Osteocyte (in vitro differentiated cells): ENCODE measurements around the gene BAIAP2. TPM values are rescaled to one million over a fixed set of nuclear protein-coding genes. Genes with fewer than 3 reads are reported as not detected.

Experiments used
- DNase-seq: peaks from one replicate; pipeline ENCODE4 v3.0.0; 2021; ENCODE audit warnings: mixed read lengths; ENCODE audit not compliant: unreplicated experiment; ENCODE audit errors: extremely low spot score
- H3K27ac Mint-ChIP-seq: one replicate; pipeline ENCODE4 v1.8.0; 2021; ENCODE audit warnings: mild to moderate bottlenecking, mixed read lengths; ENCODE audit not compliant: unreplicated experiment
- H3K27me3 Mint-ChIP-seq: one replicate; pipeline ENCODE4 v1.8.0; 2021; ENCODE audit warnings: mixed read lengths; ENCODE audit not compliant: unreplicated experiment
- H3K36me3 Mint-ChIP-seq: one replicate; pipeline ENCODE4 v1.8.0; 2021; ENCODE audit warnings: mixed read lengths; ENCODE audit not compliant: unreplicated experiment
- H3K4me1 Mint-ChIP-seq: one replicate; pipeline ENCODE4 v1.8.0; 2021; ENCODE audit warnings: mixed read lengths; ENCODE audit not compliant: unreplicated experiment
- H3K4me3 Mint-ChIP-seq: one replicate; pipeline ENCODE4 v1.8.0; 2021; ENCODE audit warnings: mild to moderate bottlenecking, moderate library complexity, mixed read lengths; ENCODE audit not compliant: unreplicated experiment
- H3K9me3 Mint-ChIP-seq: one replicate; pipeline ENCODE4 v1.8.0; 2021; ENCODE audit warnings: mixed read lengths; ENCODE audit not compliant: unreplicated experiment
- CTCF ChIP-seq: fragments of 200-600 bp; sonication (generic); IDR thresholded peaks from 2 replicates; pipeline ENCODE4 v1.5.0; 2021; ENCODE audit warnings: antibody characterized with exemption, mild to moderate bottlenecking, moderate library complexity
- total RNA-seq: library from RNA; stranded (reverse); gene quantifications from 2 replicates; pipeline ENCODE4 v1.2.1, GENCODE V29; 2021

BAIAP2 gene
- total RNA-seq, 1 donor from 2014 or later: 29.0 TPM

- Mint-ChIP-seq H3K4me1 (no peaks in the 10 kb centered on the region), H3K9me3 (no peaks in the 10 kb centered on the region), H3K27me3 (no peaks in the 10 kb centered on the region), H3K27ac (no peak overlapping the region), H3K36me3 (no peaks in the 10 kb centered on the region), H3K4me3 (no peak overlapping the region)
- no peak for DNase-seq
- no peak for TF ChIP-seq CTCF
These were observed 87.1 kb downstream of the BAIAP2 start for GRCh38 chr17:81121841-81122733.

- Mint-ChIP-seq H3K4me1 (no peaks in the 10 kb centered on the region), H3K36me3 (no peaks in the 10 kb centered on the region), H3K4me3 (no peak overlapping the region), H3K9me3 (no peaks in the 10 kb centered on the region), H3K27ac (no peak overlapping the region), H3K27me3 (no peaks in the 10 kb centered on the region)
- no peak for TF ChIP-seq CTCF
- no peak for DNase-seq
These were observed 88.4 kb downstream of the BAIAP2 start for GRCh38 chr17:81123052-81124048.

- DNase-seq: no peak
- no peak overlapping the region for H3K27ac Mint-ChIP-seq
These were observed 89.4 kb downstream of the BAIAP2 start for GRCh38 chr17:81124377-81124776.

GRCh38 chr17:81125573-81126081 lies 90.7 kb downstream of the BAIAP2 start:
- Mint-ChIP-seq H3K4me3 (no peak overlapping the region), H3K36me3 (no peaks in the 10 kb centered on the region), H3K27ac (no peak overlapping the region), H3K9me3 (no peaks in the 10 kb centered on the region), H3K27me3 (no peaks in the 10 kb centered on the region), H3K4me1 (no peaks in the 10 kb centered on the region)
- TF ChIP-seq CTCF: no peak
- no peak for DNase-seq

More at GRCh38 chr17:81124377-81124776, 89.4 kb downstream of the BAIAP2 start:
- Mint-ChIP-seq H3K4me1 (no peaks in the 10 kb centered on the region), H3K9me3 (no peaks in the 10 kb centered on the region), H3K27me3 (no peaks in the 10 kb centered on the region), H3K4me3 (no peak overlapping the region), H3K36me3 (no peaks in the 10 kb centered on the region)
- no peak for TF ChIP-seq CTCF
